NK-92 (cell line): ENCODE results near the gene TNFRSF1A.
"Not testable (repeated sequence)": the region's sequence is repeated elsewhere in the genome, so short reads cannot be mapped to it uniquely, and the experiment has no call there.

Source experiments
- DNase-seq: peaks from one replicate; lab custom pipeline; 2025; ENCODE audit not compliant: unreplicated experiment; lab: John Stamatoyannopoulos, UW

The TNFRSF1A gene

GRCh38 chr12:6358881-6359280 lies 17.0 kb upstream of the TNFRSF1A start:
- DNase-seq: no peak

GRCh38 chr12:6356374-6356820 lies 14.5 kb upstream of the TNFRSF1A start:
- DNase-seq: no peak

- DNase-seq: no peak
Measured at GRCh38 chr12:6355491-6356373, 13.9 kb upstream of the TNFRSF1A start.

- DNase-seq: no peak
Measured at GRCh38 chr12:6354495-6355393, 12.9 kb upstream of the TNFRSF1A start.

- no peak for DNase-seq
Measured at GRCh38 chr12:6352193-6353173, 10.6 kb upstream of the TNFRSF1A start.

GRCh38 chr12:6351622-6352021 lies 9.7 kb upstream of the TNFRSF1A start:
- DNase-seq: no peak

- no peak for DNase-seq
Measured at GRCh38 chr12:6347367-6348338, 5.8 kb upstream of the TNFRSF1A start.

GRCh38 chr12:6346942-6347341 lies 5.1 kb upstream of the TNFRSF1A start:
- DNase-seq: no peak

- no peak for DNase-seq
Measured at GRCh38 chr12:6346235-6346832, 4.5 kb upstream of the TNFRSF1A start.

- no peak for DNase-seq
Measured at GRCh38 chr12:6345319-6346091, 3.6 kb upstream of the TNFRSF1A start.

GRCh38 chr12:6344101-6344660 lies 2.3 kb upstream of the TNFRSF1A start:
- DNase-seq: not testable (repeated sequence)

GRCh38 chr12:6343518-6343917 lies 1.6 kb upstream of the TNFRSF1A start:
- no peak for DNase-seq

- no peak for DNase-seq
Measured at GRCh38 chr12:6342140-6342889, 439 bp upstream of the TNFRSF1A start.

- no peak for DNase-seq
Measured at GRCh38 chr12:6340745-6341416, 995 bp downstream of the TNFRSF1A start.

GRCh38 chr12:6340032-6340638 lies 1.7 kb downstream of the TNFRSF1A start:
- no peak for DNase-seq

GRCh38 chr12:6338955-6339354 lies 2.9 kb downstream of the TNFRSF1A start:
- no peak for DNase-seq
